HepG2 (cell line): Measurements from ENCODE around the gene PLCB1. TPM values are rescaled to one million over a fixed set of nuclear protein-coding genes. Genes with fewer than 3 reads are reported as not detected.

Experiments used
- ETS1 ChIP-seq: sonication (generic); formaldehyde crosslinking; IDR thresholded peaks from 2 replicates; pipeline ENCODE4 v1.4.0; 2020; ENCODE audit warnings: missing genetic modification reagents
- HBP1 ChIP-seq: IDR thresholded peaks from 2 replicates; pipeline ENCODE4 v1.6.1; 2016; ENCODE audit warnings: low read depth, control low read depth
- HES4 ChIP-seq: sonication (generic); formaldehyde crosslinking; IDR thresholded peaks from 2 replicates; pipeline ENCODE4 v1.9.0; 2021; ENCODE audit warnings: mild to moderate bottlenecking, missing genetic modification reagents, borderline replicate concordance
- NR2F6 ChIP-seq, 2 experiments: IDR thresholded peaks; 2 replicates each; pipeline ENCODE4 v1.6.1; 2016; ENCODE audit warnings: antibody characterized with exemption in 1 of 2, mild to moderate bottlenecking in 1 of 2
- PRDM4 ChIP-seq: sonication (generic); formaldehyde crosslinking; IDR thresholded peaks from 2 replicates; pipeline ENCODE4 v1.9.0; 2021; ENCODE audit warnings: missing genetic modification reagents, borderline replicate concordance
- SMAD3 ChIP-seq: sonication (generic); formaldehyde crosslinking; IDR thresholded peaks from 2 replicates; pipeline ENCODE4 v1.4.0; 2020; ENCODE audit warnings: missing genetic modification reagents
- TRAFD1 ChIP-seq: sonication (generic); formaldehyde crosslinking; IDR thresholded peaks from 2 replicates; pipeline ENCODE4 v1.5.1; 2020; ENCODE audit warnings: missing genetic modification reagents, mild to moderate bottlenecking, borderline replicate concordance
- ZBTB1 ChIP-seq: sonication (generic); formaldehyde crosslinking; IDR thresholded peaks from 2 replicates; pipeline ENCODE4 v1.4.0; 2020; ENCODE audit warnings: missing genetic modification reagents, borderline replicate concordance
- ZNF598 ChIP-seq: sonication (generic); formaldehyde crosslinking; IDR thresholded peaks from 2 replicates; pipeline ENCODE4 v1.5.1; 2020; ENCODE audit warnings: mild to moderate bottlenecking, missing genetic modification reagents, borderline replicate concordance
- polyA plus RNA-seq, 8 experiments: library from polyadenylated mRNA; depleted of rRNA in 3 of 8; stranded (reverse) in 7 of 8; unstranded in 1 of 8; fragments of >200 nt; fragmentation: Illumina TruSeq in 4 of 8; extraction: Trizol in 4 of 8; gene quantifications; 2 replicates each; pipeline versions ENCODE4 v1.2.1 to v1.2.3, GENCODE V29; 2011 to 2016; ENCODE audit warnings: low read depth in 4 of 8, missing spikeins in 1 of 8, mixed read lengths in 1 of 8; ENCODE audit not compliant: insufficient read depth in 1 of 8
- total RNA-seq, 5 experiments: library from RNA; depleted of rRNA; stranded (reverse); fragments of >200 nt; fragmentation: Illumina TruSeq; extraction: Trizol; gene quantifications; 2 replicates each; pipeline ENCODE4 v1.2.3, GENCODE V29; 2016; ENCODE audit warnings: low read depth in 1 of 5
- TF ChIP-seq, protein P1 (sequence below): sonication (generic); formaldehyde crosslinking; IDR thresholded peaks from 2 replicates; pipeline ENCODE4 v1.4.0; 2020; ENCODE audit warnings: missing genetic modification reagents; ENCODE audit errors: not compliant biosample characterization
- TF ChIP-seq, protein P2 (sequence below): sonication (generic); formaldehyde crosslinking; IDR thresholded peaks from 2 replicates; pipeline ENCODE4 v1.4.0; 2020; ENCODE audit warnings: missing genetic modification reagents
- TF ChIP-seq, protein P3 (sequence below): sonication (generic); formaldehyde crosslinking; IDR thresholded peaks from 2 replicates; pipeline ENCODE4 v1.5.1; 2020; ENCODE audit warnings: mild to moderate bottlenecking, missing genetic modification reagents, moderate library complexity

PLCB1 gene
- total and polyA plus RNA-seq, 2 of the 13 experiments (the other 11 are each of a cell fraction or from before 2014, with no cell fraction given), result 42.4 to 55.9 TPM

GRCh38 chr20:8315639-8316573 is 183.8 kb downstream of the PLCB1 start (continued):
- TF ChIP-seq TRAFD1 (CRISPR knock-in tag) (no peak), ZBTB1 (no peak), ZNF598 (CRISPR knock-in tag) (no peak), HBP1 (CRISPR knock-in tag) (no peak), HES4 (CRISPR knock-in tag) (no peak), SMAD3 (no peak), NR2F6 (IDR thresholded peaks at IDR 0.05) (peak; percentile 66), NR2F6 (CRISPR knock-in tag; IDR thresholded peaks at IDR 0.05) (peak; percentile 62; the same call in 1 of the 2 replicates), PRDM4 (CRISPR knock-in tag) (no peak), ETS1 (CRISPR knock-in tag) (no peak)
- TF ChIP-seq, protein P1, sequence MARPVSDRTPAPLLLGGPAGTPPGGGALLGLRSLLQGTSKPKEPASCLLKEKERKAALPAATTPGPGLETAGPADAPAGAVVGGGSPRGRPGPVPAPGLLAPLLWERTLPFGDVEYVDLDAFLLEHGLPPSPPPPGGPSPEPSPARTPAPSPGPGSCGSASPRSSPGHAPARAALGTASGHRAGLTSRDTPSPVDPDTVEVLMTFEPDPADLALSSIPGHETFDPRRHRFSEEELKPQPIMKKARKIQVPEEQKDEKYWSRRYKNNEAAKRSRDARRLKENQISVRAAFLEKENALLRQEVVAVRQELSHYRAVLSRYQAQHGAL (CRISPR knock-in tag), result no peak
- TF ChIP-seq, protein P2, sequence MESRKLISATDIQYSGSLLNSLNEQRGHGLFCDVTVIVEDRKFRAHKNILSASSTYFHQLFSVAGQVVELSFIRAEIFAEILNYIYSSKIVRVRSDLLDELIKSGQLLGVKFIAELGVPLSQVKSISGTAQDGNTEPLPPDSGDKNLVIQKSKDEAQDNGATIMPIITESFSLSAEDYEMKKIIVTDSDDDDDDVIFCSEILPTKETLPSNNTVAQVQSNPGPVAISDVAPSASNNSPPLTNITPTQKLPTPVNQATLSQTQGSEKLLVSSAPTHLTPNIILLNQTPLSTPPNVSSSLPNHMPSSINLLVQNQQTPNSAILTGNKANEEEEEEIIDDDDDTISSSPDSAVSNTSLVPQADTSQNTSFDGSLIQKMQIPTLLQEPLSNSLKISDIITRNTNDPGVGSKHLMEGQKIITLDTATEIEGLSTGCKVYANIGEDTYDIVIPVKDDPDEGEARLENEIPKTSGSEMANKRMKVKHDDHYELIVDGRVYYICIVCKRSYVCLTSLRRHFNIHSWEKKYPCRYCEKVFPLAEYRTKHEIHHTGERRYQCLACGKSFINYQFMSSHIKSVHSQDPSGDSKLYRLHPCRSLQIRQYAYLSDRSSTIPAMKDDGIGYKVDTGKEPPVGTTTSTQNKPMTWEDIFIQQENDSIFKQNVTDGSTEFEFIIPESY (CRISPR knock-in tag), result peak; percentile 95
- TF ChIP-seq, protein P3, sequence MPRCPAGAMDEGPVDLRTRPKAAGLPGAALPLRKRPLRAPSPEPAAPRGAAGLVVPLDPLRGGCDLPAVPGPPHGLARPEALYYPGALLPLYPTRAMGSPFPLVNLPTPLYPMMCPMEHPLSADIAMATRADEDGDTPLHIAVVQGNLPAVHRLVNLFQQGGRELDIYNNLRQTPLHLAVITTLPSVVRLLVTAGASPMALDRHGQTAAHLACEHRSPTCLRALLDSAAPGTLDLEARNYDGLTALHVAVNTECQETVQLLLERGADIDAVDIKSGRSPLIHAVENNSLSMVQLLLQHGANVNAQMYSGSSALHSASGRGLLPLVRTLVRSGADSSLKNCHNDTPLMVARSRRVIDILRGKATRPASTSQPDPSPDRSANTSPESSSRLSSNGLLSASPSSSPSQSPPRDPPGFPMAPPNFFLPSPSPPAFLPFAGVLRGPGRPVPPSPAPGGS (CRISPR knock-in tag), result no peak
